HCT116 (cell line): Measurements from ENCODE around the gene FAM131C. TPM values are rescaled to one million over a fixed set of nuclear protein-coding genes. Genes with fewer than 3 reads are reported as not detected.

ENCODE experiments used
- ATAC-seq: fragments of 200-7000 bp; cut with Tn5 transposase; 2 replicates; pipeline ENCODE4 v1.9.1; 2020; ENCODE audit warnings: mild to moderate bottlenecking, moderate library complexity
- BruUV-seq: library from RNA; stranded (reverse); fragments of 400-500 nt; replicated peaks from 2 replicates; lab custom pipeline; 2021; lab: Mats Ljungman, UMichigan
- CTCF ChIA-PET: fragments of 300-600 bp; sonication (Branson Sonifier 250); formaldehyde crosslinking; loops from one replicate; lab custom pipeline; 2021; ENCODE audit warnings: antibody characterized with exemption; lab: Charles Lee
- POLR2A ChIA-PET: fragments of 300-600, 350-600 bp; sonication (Branson Sonifier 250); formaldehyde crosslinking; loops from one replicate; lab custom pipeline; 2021; ENCODE audit warnings: antibody characterized with exemption; lab: Charles Lee
- RAD21 ChIA-PET, 2 experiments: fragments of 300-600 bp; sonication (Branson Sonifier 250); formaldehyde crosslinking; loops; one replicate each; lab custom pipeline; 2023; ENCODE audit warnings: low total read pairs in 2 of 2; ENCODE audit not compliant: uncharacterized antibody in 2 of 2, unreplicated experiment in 2 of 2, low non-redundant PET in 1 of 2; lab: Charles Lee
- DNase-seq: peaks from one replicate; pipeline ENCODE4 v3.0.0-alpha.2; 2010; ENCODE audit warnings: low read depth, low spot score
- H2AFZ ChIP-seq: fragments of 200-600 bp; shearing (Covaris generic), sonication (generic); 2 replicates; pipeline ENCODE4 v1.6.1; 2017; ENCODE audit warnings: low read depth, mixed run types, mixed read lengths, antibody characterized with exemption, low read length; ENCODE audit not compliant: poor library complexity, severe bottlenecking
- H3K27ac ChIP-seq: 2 replicates; pipeline ENCODE4 v1.5.1; 2012; ENCODE audit warnings: low read depth, low read length
- H3K27me3 ChIP-seq: fragments of 200-600 bp; sonication (generic); 2 replicates; pipeline ENCODE4 v1.6.1; 2016; ENCODE audit warnings: mixed run types, low read length, mixed read lengths; ENCODE audit not compliant: insufficient read depth
- H3K36me3 ChIP-seq, 2 experiments: fragments of 200-500 bp in 1 of 2; fragments of 200-600 bp in 1 of 2; sonication (Bioruptor generic) in 1 of 2; sonication (generic) in 1 of 2; 2 replicates each; pipeline versions ENCODE4 v1.5.1 to v1.6.1; 2014 to 2016; ENCODE audit warnings: low read length in 2 of 2, inconsistent platforms in 1 of 2, mixed read lengths in 1 of 2, mixed run types in 1 of 2; ENCODE audit not compliant: insufficient read depth in 2 of 2, control insufficient read depth in 1 of 2
- H3K4me1 ChIP-seq, 2 experiments: fragments of 200-600 bp in 1 of 2; sonication (generic) in 1 of 2; 2 replicates each; pipeline versions ENCODE4 v1.5.1 to v1.6.1; 2012 to 2017; ENCODE audit warnings: low read length in 2 of 2, inconsistent platforms in 1 of 2, mild to moderate bottlenecking in 1 of 2, mixed read lengths in 1 of 2, mixed run types in 1 of 2, moderate library complexity in 1 of 2; ENCODE audit not compliant: insufficient read depth in 2 of 2, control insufficient read depth in 1 of 2
- H3K4me2 ChIP-seq: fragments of 200-600 bp; sonication (generic); 2 replicates; pipeline ENCODE4 v1.6.1; 2017; ENCODE audit warnings: mixed run types, low read length, mixed read lengths
- H3K4me3 ChIP-seq, 2 experiments: fragments of 200-600 bp in 1 of 2; sonication (generic) in 1 of 2; replicated peaks in 1 of 2; 2 replicates each; pipeline ENCODE4 v1.5.1; 2011 to 2016; ENCODE audit warnings: low read length in 2 of 2, control low read depth in 1 of 2, low read depth in 1 of 2, mild to moderate bottlenecking in 1 of 2, mixed read lengths in 1 of 2, mixed run types in 1 of 2
- H3K79me2 ChIP-seq: fragments of 200-600 bp; sonication (generic); 2 replicates; pipeline ENCODE4 v1.6.1; 2017; ENCODE audit warnings: mild to moderate bottlenecking, mixed run types, low read length, moderate library complexity, mixed read lengths; ENCODE audit not compliant: insufficient read depth
- H3K9ac ChIP-seq: fragments of 200-600 bp; sonication (generic); 2 replicates; pipeline ENCODE4 v1.6.1; 2016; ENCODE audit warnings: low read length, mixed read lengths
- H3K9me2 ChIP-seq: fragments of 200-600 bp; sonication (generic), shearing (Covaris generic); 2 replicates; pipeline ENCODE4 v1.6.1; 2017; ENCODE audit warnings: mixed run types, mild to moderate bottlenecking, moderate library complexity; ENCODE audit not compliant: insufficient read depth
- H3K9me3 ChIP-seq, 2 experiments: fragments of 200-500 bp in 1 of 2; fragments of 200-600 bp in 1 of 2; sonication (Bioruptor generic) in 1 of 2; sonication (generic) in 1 of 2; 2 replicates each; pipeline ENCODE4 v1.6.1; 2014 to 2017; ENCODE audit warnings: low read length in 2 of 2, mixed read lengths in 2 of 2, inconsistent platforms in 1 of 2, low read depth in 1 of 2, mild to moderate bottlenecking in 1 of 2, mixed run types in 1 of 2, moderate library complexity in 1 of 2; ENCODE audit not compliant: control insufficient read depth in 1 of 2, insufficient read depth in 1 of 2
- H4K20me1 ChIP-seq: fragments of 200-600 bp; sonication (generic), shearing (Covaris generic); 2 replicates; pipeline ENCODE4 v1.6.1; 2017; ENCODE audit warnings: mixed run types, mild to moderate bottlenecking, moderate library complexity; ENCODE audit not compliant: insufficient read depth
- ATF3 ChIP-seq: IDR thresholded peaks from 2 replicates; pipeline ENCODE4 v1.6.1; 2012
- CBX3 ChIP-seq: IDR thresholded peaks from 2 replicates; pipeline ENCODE4 v1.6.1; 2012; ENCODE audit warnings: low read depth
- CEBPB ChIP-seq: IDR thresholded peaks from 2 replicates; pipeline ENCODE4 v1.6.1; 2012; ENCODE audit warnings: low read depth
- CTCF ChIP-seq, 3 experiments: fragments of 200-600 bp in 1 of 3; sonication (generic) in 1 of 3; IDR thresholded peaks in 2 of 3; conservative IDR thresholded peaks in 1 of 3; 2 replicates each; pipeline ENCODE4 v1.5.1; 2012 to 2017; ENCODE audit warnings: low read depth in 2 of 3, low read length in 2 of 3, antibody characterized with exemption in 1 of 3, borderline replicate concordance in 1 of 3, control low read depth in 1 of 3, mild to moderate bottlenecking in 1 of 3, mixed read lengths in 1 of 3, mixed run types in 1 of 3, moderate library complexity in 1 of 3; ENCODE audit not compliant: insufficient read depth in 1 of 3
- ELF1 ChIP-seq: IDR thresholded peaks from 2 replicates; pipeline ENCODE4 v1.6.1; 2012; ENCODE audit warnings: low read depth, borderline replicate concordance
- EZH2 ChIP-seq: fragments of 200-600 bp; sonication (generic); IDR thresholded peaks from 2 replicates; pipeline ENCODE4 v1.6.1; 2017; ENCODE audit warnings: antibody characterized with exemption, mixed run types
- EZH2phosphoT487 ChIP-seq: fragments of 200-600 bp; IDR thresholded peaks from 2 replicates; pipeline ENCODE4 v1.6.1; 2018; ENCODE audit warnings: antibody characterized with exemption, borderline replicate concordance
- FOSL1 ChIP-seq: IDR thresholded peaks from 2 replicates; pipeline ENCODE4 v1.6.1; 2012; ENCODE audit warnings: low read depth
- JUND ChIP-seq: IDR thresholded peaks from 2 replicates; pipeline ENCODE4 v1.6.1; 2012
- POLR2A ChIP-seq: IDR thresholded peaks from 2 replicates; pipeline ENCODE4 v1.7.0; 2011; ENCODE audit warnings: borderline replicate concordance; ENCODE audit not compliant: insufficient read depth, insufficient read length; ENCODE audit errors: extremely low read depth
- POLR2AphosphoS5 ChIP-seq: IDR thresholded peaks from 2 replicates; pipeline ENCODE4 v1.6.1; 2011; ENCODE audit warnings: mild to moderate bottlenecking, low read depth, low read length, moderate library complexity
- RAD21 ChIP-seq: IDR thresholded peaks from 2 replicates; pipeline ENCODE4 v1.6.1; 2012; ENCODE audit warnings: low read depth, mild to moderate bottlenecking
- REST ChIP-seq: IDR thresholded peaks from 2 replicates; pipeline ENCODE4 v1.6.1; 2012; ENCODE audit warnings: low read depth
- SIN3A ChIP-seq: IDR thresholded peaks from 2 replicates; pipeline ENCODE4 v1.6.1; 2012; ENCODE audit warnings: low read depth
- SP1 ChIP-seq: IDR thresholded peaks from 2 replicates; pipeline ENCODE4 v1.6.1; 2012; ENCODE audit warnings: low read depth
- SRF ChIP-seq: IDR thresholded peaks from 2 replicates; pipeline ENCODE4 v1.6.1; 2012; ENCODE audit warnings: low read depth
- TCF7L2 ChIP-seq: IDR thresholded peaks from 2 replicates; pipeline ENCODE4 v1.7.0; 2011; ENCODE audit warnings: borderline replicate concordance, inconsistent platforms; ENCODE audit not compliant: insufficient read depth, insufficient read length; ENCODE audit errors: extremely low read depth
- ZBTB33 ChIP-seq: IDR thresholded peaks from 2 replicates; pipeline ENCODE4 v1.6.1; 2011; ENCODE audit warnings: mild to moderate bottlenecking, low read length, moderate library complexity; ENCODE audit not compliant: insufficient replicate concordance; ENCODE audit errors: extremely low read depth
- ZNF274 ChIP-seq: fragments of 200-500 bp; sonication (Bioruptor generic); IDR thresholded peaks from 2 replicates; pipeline ENCODE4 v1.6.1; 2014; ENCODE audit warnings: mild to moderate bottlenecking, low read depth, low read length, inconsistent platforms
- intact Hi-C: fragments of 100-400 bp; cut with micrococcal nuclease; formaldehyde crosslinking; loops from 2 replicates; pipeline ENCODE4 v1.10.0; 2022
- total RNA-seq: library from RNA; stranded (reverse); gene quantifications from one replicate; pipeline ENCODE4 v1.2.1, GENCODE V29; 2021; ENCODE audit not compliant: unreplicated experiment

Gene FAM131C
- total RNA-seq, 1 experiment from 2014 or later = 11.6 TPM

GRCh38 chr1:16111771-16112595 lies 38.5 kb upstream of the FAM131C start:
- Histone ChIP-seq H3K4me3 (no peak overlapping the region), H3K27me3 (no peaks in the 10 kb centered on the region), H2AFZ (no peak overlapping the region), H3K4me1 (no peaks in the 10 kb centered on the region), H3K27ac (no peak overlapping the region), H3K79me2 (no peaks in the 10 kb centered on the region), H3K9me3 (peaks cover 0 to 5% of the 10 kb centered on the region in 2 experiments; a peak in 1 of 4 replicates), H3K9ac (no peak overlapping the region), H3K9me2 (no peaks in the 10 kb centered on the region), H4K20me1 (no peaks in the 10 kb centered on the region), H3K4me2 (no peak overlapping the region), H3K36me3 (no peaks in the 10 kb centered on the region)
- ChIA-PET RAD21 (interaction anchor here in 1 of 2 experiments (0.6 kb wide), 1 partner anchor 43 kb away, joined by 4 read pairs; no protein-coding TSS in a partner anchor), CTCF (interaction anchor here (1.3 kb wide), 1 partner anchor 34 kb away, joined by 3 read pairs; no protein-coding TSS in a partner anchor), POLR2A (no interaction called here)
- DNase-seq (no peak), ATAC-seq (peak; percentile 17; the same call in 1 of the 2 replicates)
- TF ChIP-seq JUND (no peak), SIN3A (no peak), CTCF (IDR thresholded peaks at IDR 0.05 in 2 of 3, conservative IDR thresholded peaks at IDR 0.05 in 1 of 3; ENCODE audit: borderline replicate concordance in 1 of 3, insufficient read depth in 1 of 3, low read depth in 2 of 3, low read length in 2 of 3) (no peak), ZBTB33 (no peak), REST (no peak), EZH2 (no peak), EZH2phosphoT487 (no peak), SP1 (no peak), POLR2AphosphoS5 (no peak), ATF3 (no peak), CEBPB (no peak), TCF7L2 (no peak), CBX3 (no peak), POLR2A (no peak), FOSL1 (no peak), ELF1 (no peak), ZNF274 (no peak), SRF (no peak), RAD21 (no peak)
- BruUV-seq = no TSS peak
- intact Hi-C loops = no loop called here
